Lower lobe of right lung (tissue), 2 donors: Measurements from ENCODE around the gene NOA1. TPM values are rescaled to one million over a fixed set of nuclear protein-coding genes. Genes with fewer than 3 reads are reported as not detected.

ENCODE experiments used
- ATAC-seq, 2 donors: fragments of 200-7000 bp; cut with Tn5 transposase; one replicate each; pipeline ENCODE4 v1.9.1; 2020 to 2022; ENCODE audit warnings: mild to moderate bottlenecking in 2 of 2, moderate library complexity in 2 of 2
- DNase-seq: peaks from one replicate; pipeline ENCODE4 v3.0.0-alpha.2; 2020
- H3K27ac ChIP-seq: fragments of 200-600 bp; one replicate; pipeline ENCODE4 v1.8.0; 2022
- H3K27me3 ChIP-seq: fragments of 200-600 bp; one replicate; pipeline ENCODE4 v1.8.0; 2022; ENCODE audit warnings: low read depth
- H3K36me3 ChIP-seq: fragments of 200-600 bp; one replicate; pipeline ENCODE4 v1.8.0; 2022; ENCODE audit warnings: mild to moderate bottlenecking
- H3K4me1 ChIP-seq: fragments of 200-600 bp; one replicate; pipeline ENCODE4 v1.8.0; 2022
- H3K4me3 ChIP-seq: fragments of 200-600 bp; one replicate; pipeline ENCODE4 v1.8.0; 2022; ENCODE audit warnings: mild to moderate bottlenecking
- H3K9me3 ChIP-seq: fragments of 200-600 bp; one replicate; pipeline ENCODE4 v1.8.0; 2022
- CTCF ChIP-seq: fragments of 200-600 bp; IDR thresholded peaks from one replicate; pipeline ENCODE4 v1.8.0; 2022; ENCODE audit warnings: antibody characterized with exemption, mild to moderate bottlenecking
- intact Hi-C: fragments of 100-400 bp; cut with DNase I; formaldehyde crosslinking; loops from one replicate; pipeline ENCODE4 v1.11.0; 2022
- total RNA-seq: library from RNA; stranded (reverse); fragmentation: NEBNext Ultra II Directional; extraction: Animal tissue kit (Norgen Biotek cat#: 25700); gene quantifications from one replicate; pipeline ENCODE4 v1.2.1, GENCODE V29; 2021
- donor health status: DM: no; HTN: yes; CAD: no; lungs with severe emphysema.

Gene NOA1
- total RNA-seq, 1 donor from 2014 or later, result 14.9 TPM

GRCh38 chr4:56959100-56959499, 18.3 kb downstream of the NOA1 start:
- DNase-seq (no peak), ATAC-seq (no peak)
- H3K27me3 ChIP-seq, result no peaks in the 10 kb centered on the region
- peaks cover 6% of the 10 kb centered on the region for H3K4me1 ChIP-seq
- H3K27ac ChIP-seq, result no peak overlapping the region
- intact Hi-C loops, result no loop called here
- H3K9me3 ChIP-seq, result no peaks in the 10 kb centered on the region
- H3K36me3 ChIP-seq, result peaks cover 29% of the 10 kb centered on the region
- no peak for TF ChIP-seq CTCF
- no peak overlapping the region for H3K4me3 ChIP-seq

- peak; percentile 88 to 93 for ATAC-seq
- no peak for TF ChIP-seq CTCF
- Histone ChIP-seq H3K9me3 (no peaks in the 10 kb centered on the region), H3K36me3 (peaks cover 19% of the 10 kb centered on the region), H3K27ac (no peak overlapping the region), H3K4me3 (no peak overlapping the region), H3K27me3 (no peaks in the 10 kb centered on the region), H3K4me1 (peaks cover 6% of the 10 kb centered on the region)
- DNase-seq, result peak; percentile 69
- intact Hi-C loops, result no loop called here
These were observed 19.3 kb downstream of the NOA1 start for GRCh38 chr4:56958111-56958517.

- Histone ChIP-seq H3K4me3 (no peak overlapping the region), H3K36me3 (no peaks in the 10 kb centered on the region), H3K27ac (no peak overlapping the region), H3K4me1 (peaks cover 6% of the 10 kb centered on the region), H3K27me3 (no peaks in the 10 kb centered on the region), H3K9me3 (no peaks in the 10 kb centered on the region)
- intact Hi-C loops, result no loop called here
- ATAC-seq, result no peak
- no peak for TF ChIP-seq CTCF
- no peak for DNase-seq
These were observed 23.5 kb downstream of the NOA1 start for GRCh38 chr4:56953680-56954520.

GRCh38 chr4:56941403-56941802, 36.0 kb downstream of the NOA1 start:
- no peak for TF ChIP-seq CTCF
- Histone ChIP-seq H3K27me3 (no peaks in the 10 kb centered on the region), H3K4me1 (no peaks in the 10 kb centered on the region)

GRCh38 chr4:56940971-56941370, 36.4 kb downstream of the NOA1 start:
- no peak overlapping the region for H3K4me3 ChIP-seq
- H3K4me1 ChIP-seq, result no peaks in the 10 kb centered on the region
- ATAC-seq (no peak), DNase-seq (no peak)
- no peak for TF ChIP-seq CTCF
- H3K27ac ChIP-seq, result no peak overlapping the region
- no peaks in the 10 kb centered on the region for H3K9me3 ChIP-seq
- intact Hi-C loops, result no loop called here
- peaks cover 21% of the 10 kb centered on the region for H3K36me3 ChIP-seq
- H3K27me3 ChIP-seq, result no peaks in the 10 kb centered on the region

More at GRCh38 chr4:56941403-56941802, 36.0 kb downstream of the NOA1 start:
- no peak overlapping the region for H3K4me3 ChIP-seq
- peaks cover 20% of the 10 kb centered on the region for H3K36me3 ChIP-seq
- no peak overlapping the region for H3K27ac ChIP-seq
- ATAC-seq (no peak), DNase-seq (no peak)
- intact Hi-C loops, result no loop called here
- no peaks in the 10 kb centered on the region for H3K9me3 ChIP-seq
